CD4-positive, alpha-beta T cell (primary cell): ENCODE measurements around the gene FHIP1B. TPM values are rescaled to one million over a fixed set of nuclear protein-coding genes. Genes with fewer than 3 reads are reported as not detected.

Experiments used
- ATAC-seq: fragments of 200-7000 bp; cut with Tn5 transposase; one replicate; pipeline ENCODE4 v1.10.0; 2022; ENCODE audit warnings: mild to moderate bottlenecking; ENCODE audit not compliant: poor library complexity
- CTCF ChIA-PET: fragments of 350-600 bp; sonication (Branson Sonifier 250); formaldehyde crosslinking; loops from one replicate; lab custom pipeline; 2021; ENCODE audit warnings: antibody characterized with exemption, inconsistent platforms; lab: Charles Lee
- POLR2A ChIA-PET: fragments of 350-600 bp; sonication (Branson Sonifier 250); formaldehyde crosslinking; loops from one replicate; lab custom pipeline; 2021; ENCODE audit warnings: antibody characterized with exemption, inconsistent platforms; lab: Charles Lee
- DNase-seq, 14 experiments: peaks; one replicate each; pipeline ENCODE4 v3.0.0-alpha.2; 2013 to 2020; ENCODE audit warnings: mixed read lengths in 2 of 14
- H3K27ac ChIP-seq, 2 donors: one replicate each; pipeline versions ENCODE4 v1.5.1 to v1.7.0; 2013; ENCODE audit warnings: low read length in 2 of 2, low read depth in 1 of 2, mild to moderate bottlenecking in 1 of 2
- H3K27me3 ChIP-seq, 2 experiments: 1 replicate in 1 of 2; 2 replicates in 1 of 2; pipeline versions ENCODE4 v1.6.1 to v1.7.0; 2013; ENCODE audit warnings: low read length in 2 of 2, control low read depth in 1 of 2, mild to moderate bottlenecking in 1 of 2, moderate library complexity in 1 of 2; ENCODE audit not compliant: insufficient read depth in 2 of 2, control insufficient read depth in 1 of 2
- H3K36me3 ChIP-seq: one replicate; pipeline ENCODE4 v1.6.1; 2013; ENCODE audit warnings: low read length, control low read depth; ENCODE audit not compliant: insufficient read depth
- H3K4me1 ChIP-seq: one replicate; pipeline ENCODE4 v1.6.1; 2013; ENCODE audit warnings: low read length, control low read depth; ENCODE audit not compliant: insufficient read depth
- H3K4me3 ChIP-seq: one replicate; pipeline ENCODE4 v1.5.1; 2013; ENCODE audit warnings: mild to moderate bottlenecking, low read length, moderate library complexity
- H3K9me3 ChIP-seq, 2 experiments: 1 replicate in 1 of 2; 2 replicates in 1 of 2; pipeline versions ENCODE4 v1.6.1 to v1.7.0; 2013; ENCODE audit warnings: low read length in 2 of 2, mild to moderate bottlenecking in 2 of 2, control low read depth in 1 of 2, moderate library complexity in 1 of 2; ENCODE audit not compliant: control insufficient read depth in 1 of 2, insufficient read depth in 1 of 2
- H3K27ac Mint-ChIP-seq: one replicate; pipeline ENCODE4 v1.8.0; 2020; ENCODE audit warnings: mixed read lengths
- H3K27me3 Mint-ChIP-seq: one replicate; pipeline ENCODE4 v1.8.0; 2021; ENCODE audit warnings: mixed read lengths
- H3K36me3 Mint-ChIP-seq: one replicate; pipeline ENCODE4 v1.8.0; 2021; ENCODE audit warnings: low read depth, mixed read lengths
- H3K4me1 Mint-ChIP-seq: one replicate; pipeline ENCODE4 v1.8.0; 2021; ENCODE audit warnings: low read depth, mixed read lengths
- H3K4me3 Mint-ChIP-seq: one replicate; pipeline ENCODE4 v1.8.0; 2020; ENCODE audit warnings: mild to moderate bottlenecking, mixed read lengths
- H3K9me3 Mint-ChIP-seq: one replicate; pipeline ENCODE4 v1.8.0; 2020; ENCODE audit warnings: mixed read lengths
- CTCF ChIP-seq: fragments of 200-600 bp; IDR thresholded peaks from one replicate; pipeline ENCODE4 v1.8.0; 2022; ENCODE audit warnings: antibody characterized with exemption, mild to moderate bottlenecking
- intact Hi-C, 2 experiments: fragments of 100-400 bp; cut with DNase I in 1 of 2; cut with micrococcal nuclease in 1 of 2; formaldehyde crosslinking; loops; one replicate each; pipeline versions ENCODE4 v1.15.1 to v1.9.0; 2023 to 2025; cut with DNase I, micrococcal nuclease
- total RNA-seq, 174 experiments: library from RNA in 2 of 174; stranded (reverse) in 2 of 174; gene quantifications; one replicate each; pipeline ENCODE4 v1.2.3 and lab custom pipeline; 2021 to 2026

The FHIP1B gene
- total RNA-seq, 2 experiments from 2014 or later, result 26.7 to 27.7 TPM

- POLR2A ChIA-PET, result no interaction called here
- Mint-ChIP-seq H3K27me3 (no peaks in the 10 kb centered on the region), H3K4me1 (peaks cover 16% of the 10 kb centered on the region), H3K4me3 (no peak overlapping the region), H3K27ac (peak overlapping the region; percentile 6), H3K36me3 (peaks cover 90% of the 10 kb centered on the region), H3K9me3 (no peaks in the 10 kb centered on the region)
- H3K36me3 ChIP-seq, result peaks cover 87% of the 10 kb centered on the region
- ATAC-seq (no peak), DNase-seq (peak in 2 of 14 experiments; percentile 21 to 38)
- H3K4me1 ChIP-seq, result no peaks in the 10 kb centered on the region
- H3K27ac ChIP-seq, result no peak overlapping the region
- no peak overlapping the region for H3K4me3 ChIP-seq
- no peaks in the 10 kb centered on the region for H3K9me3 ChIP-seq
- H3K27me3 ChIP-seq, result no peaks in the 10 kb centered on the region
- no peak for TF ChIP-seq CTCF
- CTCF ChIA-PET, result no interaction called here
- intact Hi-C loops, result no loop called here
Observed at GRCh38 chr11:6219359-6219758, 15.1 kb downstream of the FHIP1B start.

- intact Hi-C loops, result no loop called here
- DNase-seq, result no peak
- peaks cover 78% of the 10 kb centered on the region for H3K36me3 Mint-ChIP-seq
- H3K4me3 Mint-ChIP-seq, result no peak overlapping the region
- ChIA-PET POLR2A (no interaction called here), CTCF (no interaction called here)
- no peak overlapping the region for H3K27ac Mint-ChIP-seq
- no peak overlapping the region for H3K27ac ChIP-seq
- no peaks in the 10 kb centered on the region for H3K27me3 ChIP-seq
- no peaks in the 10 kb centered on the region for H3K9me3 ChIP-seq
- no peaks in the 10 kb centered on the region for H3K27me3 Mint-ChIP-seq
- peaks cover 81% of the 10 kb centered on the region for H3K36me3 ChIP-seq
- peaks cover 16% of the 10 kb centered on the region for H3K4me1 Mint-ChIP-seq
- no peaks in the 10 kb centered on the region for H3K4me1 ChIP-seq
- H3K9me3 Mint-ChIP-seq, result no peaks in the 10 kb centered on the region
- no peak overlapping the region for H3K4me3 ChIP-seq
- no peak for ATAC-seq
- no peak for TF ChIP-seq CTCF
Observed at GRCh38 chr11:6217722-6218121, 16.7 kb downstream of the FHIP1B start.

GRCh38 chr11:6216501-6216900 is 17.9 kb downstream of the FHIP1B start:
- H3K9me3 ChIP-seq, result no peaks in the 10 kb centered on the region
- ChIA-PET POLR2A (interaction anchor here (1.6 kb wide), 1 partner anchor 9 kb away, joined by 4 read pairs; no protein-coding TSS in a partner anchor), CTCF (no interaction called here)
- H3K4me1 Mint-ChIP-seq, result peaks cover 16% of the 10 kb centered on the region
- no peak overlapping the region for H3K4me3 Mint-ChIP-seq
- no peak overlapping the region for H3K4me3 ChIP-seq
- H3K27me3 ChIP-seq, result no peaks in the 10 kb centered on the region
- ATAC-seq (no peak), DNase-seq (no peak)
- H3K36me3 ChIP-seq, result peaks cover 79% of the 10 kb centered on the region
- no peaks in the 10 kb centered on the region for H3K9me3 Mint-ChIP-seq
- intact Hi-C loops, result no loop called here
- TF ChIP-seq CTCF, result no peak
- H3K27ac Mint-ChIP-seq, result no peak overlapping the region
- H3K27ac ChIP-seq, result no peak overlapping the region
- no peaks in the 10 kb centered on the region for H3K4me1 ChIP-seq
- peaks cover 66% of the 10 kb centered on the region for H3K36me3 Mint-ChIP-seq
- no peaks in the 10 kb centered on the region for H3K27me3 Mint-ChIP-seq
